Measurements from ENCODE around the gene ZNF14. TPM values are rescaled to one million over a fixed set of nuclear protein-coding genes. Genes with fewer than 3 reads are reported as not detected.
"Not testable (repeated sequence)": the region's sequence is repeated elsewhere in the genome, so short reads cannot be mapped to it uniquely, and the experiment has no call there.

The ZNF14 gene
- total RNA-seq, 1 experiment from 2014 or later: 4.9 TPM

DNA sequence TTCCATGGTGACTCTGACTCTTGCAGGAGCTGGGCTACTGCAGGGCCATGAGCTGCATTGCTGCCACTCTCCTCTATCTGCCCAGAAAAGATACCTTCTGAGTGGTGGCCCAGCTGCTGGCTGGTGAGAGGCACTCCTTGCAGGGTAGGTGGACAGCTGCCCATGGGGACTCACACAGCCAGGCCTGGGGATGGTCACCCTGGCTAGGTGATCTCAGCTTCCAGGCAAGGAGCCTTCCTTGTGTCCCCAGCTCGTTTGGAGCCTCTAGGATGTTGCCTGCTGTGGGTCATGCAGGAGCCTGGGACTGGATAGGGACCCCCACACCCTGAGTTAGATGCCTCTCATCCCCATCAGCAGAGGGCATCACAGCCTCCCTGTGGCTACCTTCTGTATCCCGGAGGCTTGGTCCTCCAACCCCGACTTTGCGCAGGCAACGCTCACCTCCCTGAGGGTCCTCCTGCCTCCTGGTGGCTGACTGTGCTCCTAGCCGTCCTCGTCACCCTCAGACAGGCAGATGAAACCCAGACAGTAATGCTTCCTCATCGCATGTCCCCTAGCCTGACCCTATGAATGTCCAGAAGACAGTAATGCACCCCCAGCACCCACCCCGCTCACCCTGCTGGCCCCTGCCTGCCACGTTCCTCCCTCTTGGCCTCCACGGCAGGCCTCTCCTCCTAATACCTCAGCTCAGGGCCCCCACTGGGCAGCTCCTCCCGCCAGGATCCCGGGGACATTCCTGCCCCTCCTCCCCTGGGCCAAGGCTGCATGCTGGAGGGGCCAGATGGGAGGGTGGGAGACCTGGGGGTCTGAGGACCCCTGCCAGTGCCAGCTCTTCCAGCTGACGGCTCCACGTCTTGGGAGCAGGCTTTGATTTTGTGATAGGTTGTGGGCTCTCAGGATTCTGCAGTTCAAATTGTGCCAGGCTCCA lies 13.6 kb upstream of the ZNF14 start:
- ChIA-PET POLR2A (no interaction called here), CTCF (no interaction called here)
- H3K36me3 Mint-ChIP-seq (ENCODE audit: insufficient read depth, unreplicated experiment): no peaks in the 10 kb centered on the region

GRCh38 chr19:19745496-19746285 lies 12.8 kb upstream of the ZNF14 start:
- H3K36me3 Mint-ChIP-seq (ENCODE audit: insufficient read depth, unreplicated experiment): no peaks in the 10 kb centered on the region
- no peak for DNase-seq
- no peak overlapping the region for H3K4me3 Mint-ChIP-seq (ENCODE audit: unreplicated experiment)
- no peaks in the 10 kb centered on the region for H3K27me3 Mint-ChIP-seq (ENCODE audit: insufficient read depth, unreplicated experiment)
- CTCF ChIA-PET: no interaction called here
- no peaks in the 10 kb centered on the region for H3K36me3 ChIP-seq (ENCODE audit: control insufficient read depth, insufficient read depth, low read length)
- H3K4me3 ChIP-seq (ENCODE audit: low read depth, low read length): no peak overlapping the region
- no peak overlapping the region for H3K27ac Mint-ChIP-seq (ENCODE audit: unreplicated experiment)
- no peaks in the 10 kb centered on the region for H3K27me3 ChIP-seq (replicated peaks; ENCODE audit: control insufficient read depth, insufficient read depth, low read length)
- intact Hi-C loops (cut with micrococcal nuclease; ENCODE audit: unreplicated experiment): no loop called here
- TF ChIP-seq, protein P1, sequence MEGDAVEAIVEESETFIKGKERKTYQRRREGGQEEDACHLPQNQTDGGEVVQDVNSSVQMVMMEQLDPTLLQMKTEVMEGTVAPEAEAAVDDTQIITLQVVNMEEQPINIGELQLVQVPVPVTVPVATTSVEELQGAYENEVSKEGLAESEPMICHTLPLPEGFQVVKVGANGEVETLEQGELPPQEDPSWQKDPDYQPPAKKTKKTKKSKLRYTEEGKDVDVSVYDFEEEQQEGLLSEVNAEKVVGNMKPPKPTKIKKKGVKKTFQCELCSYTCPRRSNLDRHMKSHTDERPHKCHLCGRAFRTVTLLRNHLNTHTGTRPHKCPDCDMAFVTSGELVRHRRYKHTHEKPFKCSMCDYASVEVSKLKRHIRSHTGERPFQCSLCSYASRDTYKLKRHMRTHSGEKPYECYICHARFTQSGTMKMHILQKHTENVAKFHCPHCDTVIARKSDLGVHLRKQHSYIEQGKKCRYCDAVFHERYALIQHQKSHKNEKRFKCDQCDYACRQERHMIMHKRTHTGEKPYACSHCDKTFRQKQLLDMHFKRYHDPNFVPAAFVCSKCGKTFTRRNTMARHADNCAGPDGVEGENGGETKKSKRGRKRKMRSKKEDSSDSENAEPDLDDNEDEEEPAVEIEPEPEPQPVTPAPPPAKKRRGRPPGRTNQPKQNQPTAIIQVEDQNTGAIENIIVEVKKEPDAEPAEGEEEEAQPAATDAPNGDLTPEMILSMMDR (IDR thresholded peaks at IDR 0.05; ENCODE audit: insufficient read depth in 1 of 2, low read depth in 1 of 2, low read length in 1 of 2, severe bottlenecking in 1 of 2, unreplicated experiment in 1 of 2): no peak
- H3K9me3 Mint-ChIP-seq (ENCODE audit: unreplicated experiment): peaks cover 11% of the 10 kb centered on the region
- H3K4me1 Mint-ChIP-seq (ENCODE audit: low read depth, unreplicated experiment): no peaks in the 10 kb centered on the region
- POLR2A ChIA-PET: no interaction called here
- 0 out of 2 replicates have a peak, but pooled peaks cover 3% of the 10 kb centered on the region for H3K9me3 ChIP-seq
- no TSS peak for BruUV-seq (replicated peaks)
- no peaks in the 10 kb centered on the region for H3K4me1 ChIP-seq

More for the DNA sequence above, 13.6 kb upstream of the ZNF14 start:
- Mint-ChIP-seq H3K27me3 (ENCODE audit: insufficient read depth, unreplicated experiment) (no peaks in the 10 kb centered on the region), H3K27ac (ENCODE audit: unreplicated experiment) (no peak overlapping the region), H3K9me3 (ENCODE audit: unreplicated experiment) (peaks cover 11% of the 10 kb centered on the region), H3K4me1 (ENCODE audit: low read depth, unreplicated experiment) (no peaks in the 10 kb centered on the region), H3K4me3 (ENCODE audit: unreplicated experiment) (no peak overlapping the region)
- intact Hi-C loops (cut with micrococcal nuclease; ENCODE audit: unreplicated experiment): no loop called here
- no TSS peak for BruUV-seq (replicated peaks)
- H3K4me3 ChIP-seq (ENCODE audit: low read depth, low read length): no peak overlapping the region
- TF ChIP-seq, protein P1 (IDR thresholded peaks at IDR 0.05; ENCODE audit: insufficient read depth in 1 of 2, low read depth in 1 of 2, low read length in 1 of 2, severe bottlenecking in 1 of 2, unreplicated experiment in 1 of 2): no peak
- H3K4me1 ChIP-seq: no peaks in the 10 kb centered on the region
- H3K9me3 ChIP-seq: 0 out of 2 replicates have a peak, but pooled peaks cover 3% of the 10 kb centered on the region
- DNase-seq: no peak
- H3K27me3 ChIP-seq (replicated peaks; ENCODE audit: control insufficient read depth, insufficient read depth, low read length): no peaks in the 10 kb centered on the region
- no peaks in the 10 kb centered on the region for H3K36me3 ChIP-seq (ENCODE audit: control insufficient read depth, insufficient read depth, low read length)

- peaks cover 11% of the 10 kb centered on the region for H3K9me3 Mint-ChIP-seq (ENCODE audit: unreplicated experiment)
- Histone ChIP-seq H3K36me3 (ENCODE audit: control insufficient read depth, insufficient read depth, low read length) (no peaks in the 10 kb centered on the region), H3K4me3 (ENCODE audit: low read depth, low read length) (no peak overlapping the region), H3K27me3 (replicated peaks; ENCODE audit: control insufficient read depth, insufficient read depth, low read length) (no peaks in the 10 kb centered on the region), H3K4me1 (no peaks in the 10 kb centered on the region), H3K9me3 (0 out of 2 replicates have a peak, but pooled peaks cover 3% of the 10 kb centered on the region)
- BruUV-seq (replicated peaks): no TSS peak
- H3K36me3 Mint-ChIP-seq (ENCODE audit: insufficient read depth, unreplicated experiment): no peaks in the 10 kb centered on the region
- ChIA-PET POLR2A (no interaction called here), CTCF (no interaction called here)
- intact Hi-C loops (cut with micrococcal nuclease; ENCODE audit: unreplicated experiment): no loop called here
- no peak for DNase-seq
- no peak overlapping the region for H3K27ac Mint-ChIP-seq (ENCODE audit: unreplicated experiment)
- H3K4me3 Mint-ChIP-seq (ENCODE audit: unreplicated experiment): no peak overlapping the region
- H3K27me3 Mint-ChIP-seq (ENCODE audit: insufficient read depth, unreplicated experiment): no peaks in the 10 kb centered on the region
- no peaks in the 10 kb centered on the region for H3K4me1 Mint-ChIP-seq (ENCODE audit: low read depth, unreplicated experiment)
- TF ChIP-seq, protein P1 (IDR thresholded peaks at IDR 0.05; ENCODE audit: insufficient read depth in 1 of 2, low read depth in 1 of 2, low read length in 1 of 2, severe bottlenecking in 1 of 2, unreplicated experiment in 1 of 2): no peak
These were observed 11.7 kb upstream of the ZNF14 start for GRCh38 chr19:19744641-19745040.

DNA sequence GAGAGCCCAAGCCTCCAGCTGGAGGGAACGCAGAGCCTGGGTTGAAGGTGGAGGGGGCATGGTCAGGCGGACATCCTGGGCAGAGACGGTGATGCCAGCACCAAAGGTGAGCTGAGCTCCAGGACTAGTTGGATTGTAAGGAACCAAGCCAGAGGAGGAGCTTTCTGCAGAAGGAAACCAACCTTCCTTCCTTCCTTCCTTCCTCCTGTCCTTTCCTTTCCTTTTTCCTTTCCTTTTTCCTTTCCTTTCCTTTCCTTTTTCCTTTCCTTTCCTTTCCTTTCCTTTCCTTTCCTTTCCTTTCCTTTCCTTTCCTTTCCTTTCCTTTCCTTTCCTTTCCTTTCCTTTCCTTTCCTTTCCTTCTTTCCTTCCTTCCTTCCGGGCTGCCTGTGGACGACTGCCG lies 11.0 kb upstream of the ZNF14 start:
- H3K27me3 ChIP-seq (replicated peaks; ENCODE audit: control insufficient read depth, insufficient read depth, low read length); CTCF ChIA-PET: not testable (repeated sequence)

More for the DNA sequence above, 11.0 kb upstream of the ZNF14 start:
- BruUV-seq (replicated peaks); intact Hi-C loops (cut with micrococcal nuclease; ENCODE audit: unreplicated experiment); POLR2A ChIA-PET; H3K4me3 Mint-ChIP-seq (ENCODE audit: unreplicated experiment); H3K36me3 Mint-ChIP-seq (ENCODE audit: insufficient read depth, unreplicated experiment); H3K27me3 Mint-ChIP-seq (ENCODE audit: insufficient read depth, unreplicated experiment); H3K36me3 ChIP-seq (ENCODE audit: control insufficient read depth, insufficient read depth, low read length); H3K4me1 Mint-ChIP-seq (ENCODE audit: low read depth, unreplicated experiment); H3K9me3 ChIP-seq; H3K4me3 ChIP-seq (ENCODE audit: low read depth, low read length); DNase-seq; H3K4me1 ChIP-seq; H3K27ac Mint-ChIP-seq (ENCODE audit: unreplicated experiment): not testable (repeated sequence)
- H3K9me3 Mint-ChIP-seq (ENCODE audit: unreplicated experiment): peaks cover 11% of the 10 kb centered on the region

Data from Caco-2 (cell line).